ENCODE measurements around the gene RAB26. TPM values are rescaled to one million over a fixed set of nuclear protein-coding genes. Genes with fewer than 3 reads are reported as not detected.

RAB26 gene
- total and polyA plus RNA-seq, 9 donors = 0.12 to 0.80 (median 0.35) TPM; not detected in 5

DNA sequence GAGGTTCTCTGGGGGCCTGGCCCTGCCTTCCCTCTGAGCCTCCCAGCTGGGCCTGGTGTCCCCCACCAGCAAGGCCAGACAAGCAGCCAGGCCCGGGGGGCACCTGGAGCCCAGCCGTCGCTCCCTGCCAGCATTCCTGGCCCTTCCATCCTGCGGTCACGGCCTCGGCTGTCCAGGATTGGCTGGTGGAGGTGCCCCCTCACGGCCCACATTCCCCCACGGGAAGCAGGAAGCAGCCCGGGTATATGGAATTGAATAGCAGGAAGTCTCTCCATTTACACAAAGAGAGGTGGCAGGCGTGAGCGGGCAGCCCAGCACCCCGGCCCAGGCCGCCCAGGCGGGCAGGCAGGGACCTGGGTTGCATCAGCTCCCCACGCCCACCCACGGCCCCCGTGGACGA is 21.7 kb downstream of the RAB26 start:
- H3K27ac ChIP-seq = no peak overlapping the region
- no peak for DNase-seq
- H3K9me3 ChIP-seq = no peaks in the 10 kb centered on the region
- intact Hi-C loops (cut with DNase I) = no loop called here
- H3K36me3 ChIP-seq = no peaks in the 10 kb centered on the region
- H3K27me3 ChIP-seq = no peaks in the 10 kb centered on the region
- WGBS, 3 donors = 79 to 90% (median 86%) methylated on average over 14 to 18 of the region's 18 CpGs
- no peak overlapping the region for H3K4me3 ChIP-seq
- no peak for TF ChIP-seq EP300 (IDR thresholded peaks at IDR 0.05)
- no peak for TF ChIP-seq POLR2A (IDR thresholded peaks at IDR 0.05)
- TF ChIP-seq, protein P1, sequence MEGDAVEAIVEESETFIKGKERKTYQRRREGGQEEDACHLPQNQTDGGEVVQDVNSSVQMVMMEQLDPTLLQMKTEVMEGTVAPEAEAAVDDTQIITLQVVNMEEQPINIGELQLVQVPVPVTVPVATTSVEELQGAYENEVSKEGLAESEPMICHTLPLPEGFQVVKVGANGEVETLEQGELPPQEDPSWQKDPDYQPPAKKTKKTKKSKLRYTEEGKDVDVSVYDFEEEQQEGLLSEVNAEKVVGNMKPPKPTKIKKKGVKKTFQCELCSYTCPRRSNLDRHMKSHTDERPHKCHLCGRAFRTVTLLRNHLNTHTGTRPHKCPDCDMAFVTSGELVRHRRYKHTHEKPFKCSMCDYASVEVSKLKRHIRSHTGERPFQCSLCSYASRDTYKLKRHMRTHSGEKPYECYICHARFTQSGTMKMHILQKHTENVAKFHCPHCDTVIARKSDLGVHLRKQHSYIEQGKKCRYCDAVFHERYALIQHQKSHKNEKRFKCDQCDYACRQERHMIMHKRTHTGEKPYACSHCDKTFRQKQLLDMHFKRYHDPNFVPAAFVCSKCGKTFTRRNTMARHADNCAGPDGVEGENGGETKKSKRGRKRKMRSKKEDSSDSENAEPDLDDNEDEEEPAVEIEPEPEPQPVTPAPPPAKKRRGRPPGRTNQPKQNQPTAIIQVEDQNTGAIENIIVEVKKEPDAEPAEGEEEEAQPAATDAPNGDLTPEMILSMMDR (IDR thresholded peaks at IDR 0.05) = no peak
- H3K4me1 ChIP-seq (ENCODE audit: insufficient read depth) = no peaks in the 10 kb centered on the region

DNA sequence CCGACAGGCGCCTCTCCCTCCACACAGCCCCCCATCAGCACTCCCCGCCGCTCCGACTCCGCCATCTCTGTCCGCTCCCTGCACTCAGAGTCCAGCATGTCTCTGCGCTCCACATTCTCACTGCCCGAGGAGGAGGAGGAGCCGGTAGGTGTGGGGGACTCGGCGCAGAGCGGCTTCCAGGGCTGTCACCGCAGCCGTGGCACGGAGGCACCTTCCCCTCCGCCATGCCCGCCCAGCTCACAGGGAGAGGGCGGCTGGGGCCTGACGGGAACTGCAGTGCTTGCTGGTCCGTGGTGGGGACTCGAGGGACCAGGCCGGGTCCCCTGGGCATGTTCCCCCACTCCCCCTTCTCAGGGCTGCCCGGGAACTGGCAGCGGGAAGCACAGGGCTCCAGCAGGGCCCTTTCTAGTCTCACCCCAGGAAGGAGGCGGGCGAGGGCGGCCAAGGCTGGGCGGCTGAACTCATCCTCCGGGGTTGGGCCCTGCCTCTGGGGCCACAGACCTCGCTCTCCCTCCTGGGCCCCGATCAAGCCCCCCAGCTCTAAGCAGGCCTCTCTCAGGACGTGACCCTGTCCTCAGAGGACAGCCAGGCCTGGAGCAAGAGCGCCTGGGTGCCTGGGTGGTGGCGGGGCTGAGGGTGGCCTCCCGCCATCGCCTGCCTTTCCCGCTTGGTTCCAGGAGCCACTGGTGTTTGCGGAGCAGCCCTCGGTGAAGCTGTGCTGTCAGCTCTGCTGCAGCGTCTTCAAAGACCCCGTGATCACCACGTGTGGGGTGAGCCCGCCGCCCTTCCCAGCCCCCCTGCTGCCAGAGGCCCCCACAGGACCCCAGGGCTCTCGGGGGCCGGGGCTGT is 22.4 kb downstream of the RAB26 start:
- Histone ChIP-seq H3K4me3 (no peak overlapping the region), H3K27me3 (no peaks in the 10 kb centered on the region), H3K4me1 (ENCODE audit: insufficient read depth) (no peaks in the 10 kb centered on the region), H3K9me3 (no peaks in the 10 kb centered on the region), H3K36me3 (no peaks in the 10 kb centered on the region), H3K27ac (no peak overlapping the region)
- DNase-seq = no peak
- intact Hi-C loops (cut with DNase I) = no loop called here
- TF ChIP-seq, protein P1 (IDR thresholded peaks at IDR 0.05) = no peak
- TF ChIP-seq EP300 (IDR thresholded peaks at IDR 0.05) = no peak
- TF ChIP-seq POLR2A (IDR thresholded peaks at IDR 0.05) = no peak
- 82 to 86% (median 84%) methylated on average over 42 to 47 of the region's 47 CpGs for WGBS, 3 donors

DNA sequence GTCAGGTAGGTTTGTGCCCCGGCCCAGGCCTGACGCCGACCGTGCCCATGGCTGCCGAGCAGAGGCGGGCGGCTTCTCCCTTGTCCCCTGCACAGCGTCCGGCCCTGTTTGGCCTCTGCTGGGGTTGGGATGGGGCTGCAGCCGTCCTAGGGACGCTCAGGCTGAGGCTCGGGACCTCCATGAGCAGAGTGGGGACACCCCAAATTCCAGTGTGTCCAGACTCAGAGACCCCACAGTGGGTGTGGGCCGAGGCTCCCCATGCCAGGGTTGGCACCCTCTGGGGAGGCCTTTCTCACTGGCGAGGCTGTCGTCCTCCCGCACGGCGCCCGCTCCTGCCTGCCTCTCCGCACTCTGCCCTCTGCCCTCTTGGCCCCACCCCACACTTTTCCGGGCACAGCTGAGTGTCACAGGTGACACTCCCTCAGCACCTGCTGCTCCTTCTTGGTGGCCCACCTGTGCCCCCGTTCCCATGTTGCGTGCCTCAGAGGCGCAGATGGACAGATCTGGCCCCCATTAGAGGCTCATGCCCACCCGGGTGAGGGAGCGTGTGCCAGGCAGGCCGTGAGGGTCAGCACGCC is 23.3 kb downstream of the RAB26 start:
- Histone ChIP-seq H3K4me3 (no peak overlapping the region), H3K27me3 (no peaks in the 10 kb centered on the region), H3K9me3 (no peaks in the 10 kb centered on the region), H3K4me1 (ENCODE audit: insufficient read depth) (no peaks in the 10 kb centered on the region), H3K27ac (no peak overlapping the region), H3K36me3 (no peaks in the 10 kb centered on the region)
- WGBS, 3 donors = 90 to 95% (median 93%) methylated on average over 28 of the region's 28 CpGs
- TF ChIP-seq, protein P1 (IDR thresholded peaks at IDR 0.05) = no peak
- TF ChIP-seq POLR2A (IDR thresholded peaks at IDR 0.05) (no peak), EP300 (IDR thresholded peaks at IDR 0.05) (no peak)
- intact Hi-C loops (cut with DNase I) = no loop called here
- DNase-seq = no peak

DNA sequence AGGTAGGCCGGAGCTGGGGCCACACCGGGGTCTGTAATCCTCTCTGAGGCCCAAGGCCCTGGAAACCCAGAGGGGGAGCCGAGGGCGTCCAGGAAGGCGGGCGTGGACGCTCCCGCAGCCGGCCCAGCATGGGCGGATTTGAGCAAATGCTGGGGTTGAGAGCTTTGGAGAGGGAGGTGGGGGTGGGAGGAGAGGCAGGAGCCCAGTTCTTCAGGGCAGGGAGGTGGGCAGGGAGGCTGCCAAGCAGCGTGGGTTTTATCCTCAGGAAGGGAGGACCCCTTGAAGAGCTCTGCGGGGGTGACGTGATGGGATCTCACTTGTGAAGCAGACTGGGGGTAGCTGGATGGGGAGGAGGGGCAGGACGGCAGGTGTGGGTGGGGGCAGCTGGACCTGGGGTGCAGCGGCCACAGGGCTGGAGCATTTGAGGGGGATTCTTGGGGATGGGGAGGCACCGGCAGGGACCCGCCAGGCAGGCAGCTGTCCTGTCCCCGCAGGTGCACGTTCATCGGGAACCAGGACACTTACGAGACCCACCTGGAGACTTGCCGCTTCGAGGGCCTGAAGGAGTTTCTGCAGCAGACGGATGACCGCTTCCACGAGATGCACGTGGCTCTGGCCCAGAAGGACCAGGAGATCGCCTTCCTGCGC is 24.4 kb downstream of the RAB26 start:
- intact Hi-C loops (cut with DNase I) = no loop called here
- no peaks in the 10 kb centered on the region for H3K4me1 ChIP-seq (ENCODE audit: insufficient read depth)

More for the DNA sequence above, 24.4 kb downstream of the RAB26 start:
- Histone ChIP-seq H3K9me3 (no peaks in the 10 kb centered on the region), H3K36me3 (no peaks in the 10 kb centered on the region), H3K4me3 (no peak overlapping the region), H3K27ac (no peak overlapping the region), H3K27me3 (no peaks in the 10 kb centered on the region)
- TF ChIP-seq, protein P1 (IDR thresholded peaks at IDR 0.05) = no peak
- TF ChIP-seq POLR2A (IDR thresholded peaks at IDR 0.05) = no peak
- no peak for TF ChIP-seq EP300 (IDR thresholded peaks at IDR 0.05)
- 87 to 89% (median 87%) methylated on average over 29 of the region's 29 CpGs for whole genome bisulfite sequencing, 3 donors
- DNase-seq = no peak

Measured in ovary (tissue), 9 donors.